Smooth muscle cell (in vitro differentiated cells): ENCODE measurements around the gene TBC1D8. TPM values are rescaled to one million over a fixed set of nuclear protein-coding genes. Genes with fewer than 3 reads are reported as not detected.
"Not testable (repeated sequence)": the region's sequence is repeated elsewhere in the genome, so short reads cannot be mapped to it uniquely, and the experiment has no call there.

Experiments used
- DNase-seq: peaks from one replicate; lab custom pipeline; 2025; ENCODE audit not compliant: unreplicated experiment; lab: John Stamatoyannopoulos, UW
- H2AFZ ChIP-seq: fragments of 200-600 bp; sonication (generic); 2 replicates; pipeline ENCODE4 v1.6.0; 2016; ENCODE audit warnings: antibody characterized with exemption, low read depth, mild to moderate bottlenecking
- H3F3A ChIP-seq: fragments of 200-600 bp; sonication (generic); 2 replicates; pipeline ENCODE4 v1.6.0; 2017; ENCODE audit warnings: antibody characterized with exemption, low read depth
- H3K27ac ChIP-seq: fragments of 200-600 bp; sonication (generic); 2 replicates; pipeline ENCODE4 v1.5.1; 2016; ENCODE audit warnings: low read depth, mild to moderate bottlenecking
- H3K27me3 ChIP-seq: fragments of 200-600 bp; sonication (generic); 2 replicates; pipeline ENCODE4 v1.6.1; 2016; ENCODE audit warnings: low read depth, mild to moderate bottlenecking
- H3K36me3 ChIP-seq: fragments of 200-600 bp; sonication (generic); 2 replicates; pipeline ENCODE4 v1.5.1; 2016; ENCODE audit warnings: low read depth
- H3K4me1 ChIP-seq: fragments of 200-600 bp; sonication (generic); 2 replicates; pipeline ENCODE4 v1.5.1; 2016; ENCODE audit warnings: low read depth
- H3K4me2 ChIP-seq: fragments of 200-600 bp; sonication (generic); 2 replicates; pipeline ENCODE4 v1.6.0; 2016; ENCODE audit warnings: mild to moderate bottlenecking
- H3K4me3 ChIP-seq: fragments of 200-600 bp; sonication (generic); 2 replicates; pipeline ENCODE4 v1.5.1; 2016; ENCODE audit warnings: mild to moderate bottlenecking
- H3K79me2 ChIP-seq: fragments of 200-600 bp; sonication (generic); 2 replicates; pipeline ENCODE4 v1.6.0; 2016; ENCODE audit warnings: low read depth, mild to moderate bottlenecking
- H3K9ac ChIP-seq: fragments of 200-600 bp; sonication (generic); 2 replicates; pipeline ENCODE4 v1.6.0; 2016; ENCODE audit warnings: low read depth
- H3K9me3 ChIP-seq: fragments of 200-600 bp; sonication (generic); replicated peaks from 2 replicates; pipeline ENCODE4 v1.5.1; 2016; ENCODE audit warnings: low read depth
- H4K20me1 ChIP-seq: fragments of 200-600 bp; sonication (generic); 2 replicates; pipeline ENCODE4 v1.6.0; 2016; ENCODE audit warnings: low read depth
- CTCF ChIP-seq: fragments of 200-600 bp; sonication (generic); IDR thresholded peaks from 2 replicates; pipeline ENCODE4 v1.5.1; 2017; ENCODE audit warnings: borderline replicate concordance, mild to moderate bottlenecking, antibody characterized with exemption; ENCODE audit not compliant: insufficient read depth, poor library complexity, severe bottlenecking
- WGBS: methylation state at CpG from one replicate; pipeline ENCODE4 v1.1.7; 2016; ENCODE audit warnings: low lambda C conversion rate; 5-methylcytosine and 5-hydroxymethylcytosine counted together
- polyA plus RNA-seq: library from polyadenylated mRNA; unstranded; fragments of >200 nt; fragmentation: Nextera tagmentation; extraction: Ambion mirVana; gene quantifications from 2 replicates; pipeline ENCODE4 v1.2.1, GENCODE V29; 2016
- total RNA-seq: library from RNA; depleted of rRNA; stranded (reverse); fragments of >200 nt; gene quantifications from 2 replicates; pipeline ENCODE4 v1.2.3, GENCODE V29; 2014

Gene TBC1D8
- total and polyA plus RNA-seq, 2 experiments from 2014 or later, result 0.89 to 15.1 TPM

- H4K20me1 ChIP-seq, result no peaks in the 10 kb centered on the region
These were observed 93.9 kb downstream of the TBC1D8 start for GRCh38 chr2:101057051-101057933.

GRCh38 chr2:101053117-101053516, 98.1 kb downstream of the TBC1D8 start:
- Histone ChIP-seq H4K20me1 (no peaks in the 10 kb centered on the region), H2AFZ (no peak overlapping the region), H3K9ac (no peak overlapping the region), H3K4me1 (no peaks in the 10 kb centered on the region), H3K27ac (no peak overlapping the region), H3K79me2 (no peaks in the 10 kb centered on the region), H3K27me3 (no peaks in the 10 kb centered on the region), H3K36me3 (no peaks in the 10 kb centered on the region), H3K4me2 (no peak overlapping the region), H3F3A (no peaks in the 10 kb centered on the region), H3K4me3 (no peak overlapping the region), H3K9me3 (no peaks in the 10 kb centered on the region)
- TF ChIP-seq CTCF, result no peak
- DNase-seq, result no peak
- WGBS, result 89% methylated on average over 3 of the region's 3 CpGs

More at GRCh38 chr2:101057051-101057933, 93.9 kb downstream of the TBC1D8 start:
- WGBS, result 93% methylated on average over 5 of the region's 5 CpGs
- Histone ChIP-seq H3K4me3 (no peak overlapping the region), H2AFZ (no peak overlapping the region), H3K9ac (no peak overlapping the region), H3K79me2 (no peaks in the 10 kb centered on the region), H3K27me3 (no peaks in the 10 kb centered on the region), H3K27ac (no peak overlapping the region), H3K4me1 (no peaks in the 10 kb centered on the region), H3F3A (no peaks in the 10 kb centered on the region), H3K4me2 (no peak overlapping the region), H3K36me3 (no peaks in the 10 kb centered on the region), H3K9me3 (no peaks in the 10 kb centered on the region)
- no peak for TF ChIP-seq CTCF
- DNase-seq, result no peak

- no peak for DNase-seq
- H3K27ac ChIP-seq, result no peak overlapping the region
- no peaks in the 10 kb centered on the region for H3K27me3 ChIP-seq
- H3K36me3 ChIP-seq, result no peaks in the 10 kb centered on the region
- H3K4me1 ChIP-seq, result no peaks in the 10 kb centered on the region
- no peak overlapping the region for H3K9ac ChIP-seq
- H2AFZ ChIP-seq, result no peak overlapping the region
- no peaks in the 10 kb centered on the region for H4K20me1 ChIP-seq
- H3K4me2 ChIP-seq, result no peak overlapping the region
- H3K4me3 ChIP-seq, result no peak overlapping the region
- WGBS, result 96% methylated on average over 5 of the region's 5 CpGs
- H3F3A ChIP-seq, result no peaks in the 10 kb centered on the region
- no peaks in the 10 kb centered on the region for H3K79me2 ChIP-seq
- no peaks in the 10 kb centered on the region for H3K9me3 ChIP-seq
- TF ChIP-seq CTCF, result no peak
These were observed 99.0 kb downstream of the TBC1D8 start for GRCh38 chr2:101052147-101052546.

GRCh38 chr2:101050886-101051285, 100.3 kb downstream of the TBC1D8 start:
- WGBS, result 99% methylated on average over 6 of the region's 6 CpGs
- DNase-seq, H4K20me1 ChIP-seq, H2AFZ ChIP-seq, H3K27me3 ChIP-seq, H3K27ac ChIP-seq, H3K9me3 ChIP-seq, H3F3A ChIP-seq, H3K4me2 ChIP-seq, H3K9ac ChIP-seq, H3K4me3 ChIP-seq, H3K79me2 ChIP-seq, H3K4me1 ChIP-seq, H3K36me3 ChIP-seq: not testable (repeated sequence)
